Memory B cell (primary cell): ENCODE results near the gene SDK1.

Source experiments
- ATAC-seq: fragments of 150-1000 bp; cut with Tn5 transposase; 2 replicates; pipeline ENCODE4 v1.10.0; 2021; ENCODE audit warnings: low read depth, mild to moderate bottlenecking, moderate library complexity
- DNase-seq, 2 donors: peaks; one replicate each; pipeline ENCODE4 v3.0.0; 2022; ENCODE audit warnings: low spot score in 2 of 2
- H3K27ac Mint-ChIP-seq: one replicate; pipeline ENCODE4 v1.8.0; 2022; ENCODE audit warnings: mild to moderate bottlenecking, moderate library complexity, mixed read lengths
- H3K27me3 Mint-ChIP-seq: one replicate; pipeline ENCODE4 v1.8.0; 2022; ENCODE audit warnings: mixed read lengths
- H3K36me3 Mint-ChIP-seq: one replicate; pipeline ENCODE4 v1.8.0; 2022; ENCODE audit warnings: mild to moderate bottlenecking, mixed read lengths
- H3K4me1 Mint-ChIP-seq: one replicate; pipeline ENCODE4 v1.8.0; 2022; ENCODE audit warnings: mixed read lengths
- H3K4me3 Mint-ChIP-seq: one replicate; pipeline ENCODE4 v1.8.0; 2022; ENCODE audit warnings: mild to moderate bottlenecking, moderate library complexity, mixed read lengths
- H3K9me3 Mint-ChIP-seq: one replicate; pipeline ENCODE4 v1.8.0; 2022; ENCODE audit warnings: mixed read lengths

SDK1 gene

DNA sequence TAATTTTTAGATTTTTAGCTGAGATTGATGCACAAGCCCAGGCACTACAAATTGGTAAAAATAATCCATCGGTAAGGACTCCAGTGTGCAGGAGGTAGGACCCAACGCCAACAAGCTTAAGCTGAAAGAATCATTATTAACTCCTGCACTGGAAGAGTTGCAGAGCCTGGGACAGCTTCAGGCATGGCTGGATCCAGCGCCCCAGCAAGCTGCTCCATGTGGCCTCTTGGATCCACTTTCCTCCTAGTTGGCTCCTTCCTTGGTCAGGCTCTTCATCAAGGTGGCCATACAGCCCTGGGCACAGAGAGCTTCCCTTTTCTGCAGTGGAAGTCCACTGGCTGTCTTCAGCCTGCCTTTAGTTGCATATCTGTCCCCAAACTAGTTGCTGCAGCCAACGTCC is 883.6 kb downstream of the SDK1 start:
- no peaks in the 10 kb centered on the region for H3K36me3 Mint-ChIP-seq
- no peak overlapping the region for H3K27ac Mint-ChIP-seq
- no peak overlapping the region for H3K4me3 Mint-ChIP-seq
- no peak for DNase-seq
- H3K27me3 Mint-ChIP-seq = peaks cover 1% of the 10 kb centered on the region
- H3K9me3 Mint-ChIP-seq = no peaks in the 10 kb centered on the region
- no peak for ATAC-seq
- no peaks in the 10 kb centered on the region for H3K4me1 Mint-ChIP-seq

DNA sequence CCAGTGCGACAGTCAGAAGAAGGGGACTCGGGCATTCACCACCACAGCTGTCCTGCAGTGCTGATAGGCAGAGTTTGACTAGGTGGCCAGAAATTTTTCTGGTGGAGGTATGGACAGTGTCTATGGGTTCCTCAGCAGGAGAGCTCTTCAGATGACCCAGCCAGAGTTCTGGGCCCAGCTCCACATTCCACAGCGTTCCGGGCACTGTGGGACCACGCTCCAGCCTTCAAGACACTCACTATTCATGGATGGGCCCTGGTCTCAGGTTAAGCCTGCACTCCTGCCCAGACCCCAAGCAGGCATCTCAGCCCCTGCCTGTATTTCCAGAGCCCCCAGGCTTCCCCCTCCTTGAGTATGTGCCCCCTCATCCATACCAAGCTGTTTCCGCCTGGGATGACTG is 884.1 kb downstream of the SDK1 start:
- Mint-ChIP-seq H3K27me3 (peaks cover 1% of the 10 kb centered on the region), H3K4me3 (no peak overlapping the region), H3K9me3 (no peaks in the 10 kb centered on the region), H3K4me1 (no peaks in the 10 kb centered on the region), H3K36me3 (no peaks in the 10 kb centered on the region), H3K27ac (no peak overlapping the region)
- DNase-seq (no peak), ATAC-seq (no peak)

DNA sequence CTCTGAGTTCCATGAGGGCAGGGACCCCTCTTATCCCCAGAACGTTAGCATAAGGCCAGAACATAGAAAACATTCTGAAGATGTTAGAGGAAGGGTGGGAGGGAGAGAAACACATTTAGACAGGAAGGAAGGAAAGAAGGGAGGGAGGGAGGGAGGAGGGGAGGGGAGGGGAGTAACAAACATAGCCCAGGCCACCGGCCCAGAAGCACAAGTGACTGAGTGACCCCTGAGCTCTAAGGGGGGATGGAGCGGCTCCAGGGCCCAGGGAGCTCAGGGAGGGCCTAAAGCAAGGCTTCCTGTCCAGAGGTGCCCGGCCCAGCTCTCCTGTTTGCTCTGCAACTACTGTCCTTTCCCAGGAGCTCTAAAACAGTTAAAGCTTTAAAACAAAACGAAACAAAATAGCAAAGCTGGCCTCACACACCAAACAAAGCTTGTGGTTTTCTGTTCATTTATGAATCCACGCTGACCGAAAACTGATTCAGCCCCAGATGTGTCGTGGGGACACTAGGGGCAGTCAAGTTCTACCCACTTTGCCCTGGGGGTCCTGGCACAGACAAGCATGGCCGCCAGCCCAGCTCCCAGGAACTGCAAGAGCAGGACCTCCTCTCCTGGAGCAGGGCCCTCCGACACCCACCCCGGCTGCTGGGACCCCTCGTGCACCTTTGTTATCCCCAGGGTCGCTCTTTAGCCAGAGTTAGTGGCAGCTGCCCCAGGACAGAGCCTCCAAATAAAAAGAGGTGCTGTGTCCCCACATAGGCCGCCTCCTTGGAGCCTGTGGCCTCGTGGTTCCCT is 884.9 kb downstream of the SDK1 start:
- Mint-ChIP-seq H3K4me1 (no peaks in the 10 kb centered on the region), H3K27me3 (peaks cover 1% of the 10 kb centered on the region), H3K9me3 (no peaks in the 10 kb centered on the region), H3K27ac (no peak overlapping the region), H3K4me3 (no peak overlapping the region), H3K36me3 (no peaks in the 10 kb centered on the region)
- no peak for DNase-seq
- no peak for ATAC-seq

DNA sequence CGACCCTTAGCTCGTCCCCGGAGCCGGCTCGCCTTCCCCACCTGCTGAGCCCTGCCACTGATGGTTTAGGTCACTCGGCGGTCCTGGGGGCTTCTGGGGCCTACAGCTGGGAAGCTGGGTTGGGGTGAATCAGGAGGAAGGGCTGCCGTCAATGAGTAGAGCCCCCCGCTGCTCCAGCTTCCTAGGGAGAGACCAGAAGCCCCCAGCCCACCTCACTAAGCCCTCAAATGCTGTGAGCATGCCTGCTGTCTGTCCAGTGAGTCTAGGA is 885.4 kb downstream of the SDK1 start:
- no peak overlapping the region for H3K27ac Mint-ChIP-seq
- DNase-seq (no peak), ATAC-seq (no peak)
- no peaks in the 10 kb centered on the region for H3K36me3 Mint-ChIP-seq
- peaks cover 1% of the 10 kb centered on the region for H3K27me3 Mint-ChIP-seq
- H3K4me1 Mint-ChIP-seq = no peaks in the 10 kb centered on the region
- no peak overlapping the region for H3K4me3 Mint-ChIP-seq
- no peaks in the 10 kb centered on the region for H3K9me3 Mint-ChIP-seq

DNA sequence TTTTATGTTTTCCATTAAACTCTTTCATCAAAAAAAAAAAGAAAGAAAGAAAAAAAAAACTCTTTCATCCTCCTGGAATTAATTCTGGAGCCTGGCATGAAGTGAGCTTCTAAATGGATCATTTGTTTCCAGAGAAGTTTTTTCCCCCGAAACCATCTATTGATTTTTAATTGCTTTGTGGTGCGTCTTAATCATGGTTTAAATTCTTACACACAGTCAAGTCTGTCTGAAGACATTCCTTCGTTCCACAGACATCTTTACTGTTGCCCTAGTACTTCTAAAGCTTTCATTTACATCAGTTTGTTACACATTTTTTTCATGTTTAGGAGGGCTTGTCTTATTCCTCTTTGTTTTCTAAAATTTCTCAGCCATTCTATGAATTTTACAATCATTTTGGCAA is 887.6 kb downstream of the SDK1 start:
- Mint-ChIP-seq H3K9me3 (no peaks in the 10 kb centered on the region), H3K36me3 (no peaks in the 10 kb centered on the region), H3K27ac (no peak overlapping the region), H3K27me3 (peaks cover 1% of the 10 kb centered on the region), H3K4me3 (no peak overlapping the region), H3K4me1 (no peaks in the 10 kb centered on the region)
- DNase-seq (no peak), ATAC-seq (no peak)

DNA sequence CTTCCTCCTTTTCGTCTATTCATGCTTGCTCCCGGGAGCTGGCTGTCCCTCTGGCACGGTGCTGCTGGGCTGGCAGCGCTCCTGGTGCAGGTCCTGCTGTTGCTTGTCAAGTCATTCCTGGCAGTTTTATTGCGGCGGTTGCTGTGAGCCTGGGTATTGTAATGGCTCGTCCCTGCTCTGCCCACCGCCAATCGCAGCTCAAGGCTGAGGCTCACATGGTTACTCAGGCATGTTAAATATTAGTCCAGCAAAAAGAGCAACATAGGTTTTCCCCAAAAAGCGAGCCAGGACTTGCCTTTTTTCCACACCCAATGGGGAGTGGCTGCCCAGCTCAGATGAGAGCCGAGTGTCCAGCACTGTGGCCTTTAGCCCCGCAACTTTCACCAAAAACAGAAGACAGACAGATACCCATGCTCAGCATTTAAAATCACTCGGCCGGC is 888.1 kb downstream of the SDK1 start:
- Mint-ChIP-seq H3K9me3 (no peaks in the 10 kb centered on the region), H3K4me3 (no peak overlapping the region), H3K27ac (no peak overlapping the region), H3K4me1 (no peaks in the 10 kb centered on the region), H3K36me3 (no peaks in the 10 kb centered on the region), H3K27me3 (peaks cover 1% of the 10 kb centered on the region)
- no peak for ATAC-seq
- no peak for DNase-seq

DNA sequence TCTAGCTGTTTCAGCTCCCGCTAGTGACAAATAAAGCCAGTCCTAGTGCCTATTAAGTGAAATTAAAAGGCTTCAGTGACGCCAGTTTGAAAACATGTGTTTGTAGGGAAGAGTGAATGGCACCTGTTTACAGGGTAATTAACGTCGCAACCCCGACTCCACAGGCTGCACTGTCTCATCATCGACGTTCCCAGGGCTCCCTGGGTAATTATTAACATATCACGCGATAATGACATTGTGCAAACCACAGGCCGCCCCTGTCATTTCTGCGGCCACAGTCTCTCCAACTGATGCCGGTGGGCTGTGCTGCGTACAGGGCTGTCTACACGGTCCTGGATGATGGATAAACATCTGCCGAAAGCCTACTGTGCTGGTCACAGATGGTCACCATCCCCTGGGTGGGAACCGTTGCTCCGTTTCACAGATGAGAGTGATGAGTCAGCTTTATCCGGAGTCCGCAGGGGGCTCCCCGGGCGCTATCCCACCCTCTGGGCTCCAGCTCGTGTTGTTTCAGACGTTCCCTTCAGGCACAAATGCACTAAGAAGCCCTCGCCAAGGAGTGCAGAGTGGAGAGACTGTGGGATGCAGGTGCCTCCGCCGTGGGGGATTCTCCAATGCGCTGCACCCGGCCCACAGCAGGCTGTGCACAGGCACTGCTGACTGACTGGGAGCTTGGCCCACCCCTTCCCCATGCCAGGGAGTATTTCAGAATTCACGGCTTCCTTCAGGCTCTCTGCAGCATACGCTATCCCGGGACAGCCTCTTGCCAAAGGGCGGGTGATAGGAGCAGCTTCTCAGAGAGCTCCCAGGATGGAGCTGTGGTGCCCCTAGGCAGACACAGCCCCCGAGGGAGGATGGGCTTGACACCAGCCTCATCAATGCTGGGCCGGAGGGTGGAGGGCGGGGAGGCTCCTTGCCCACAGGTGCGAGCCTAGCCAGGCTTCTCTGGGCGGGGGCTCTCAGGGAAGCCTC is 889.2 kb downstream of the SDK1 start:
- no peaks in the 10 kb centered on the region for H3K9me3 Mint-ChIP-seq
- H3K36me3 Mint-ChIP-seq = no peaks in the 10 kb centered on the region
- no peaks in the 10 kb centered on the region for H3K27me3 Mint-ChIP-seq
- DNase-seq (no peak), ATAC-seq (no peak)
- no peak overlapping the region for H3K4me3 Mint-ChIP-seq
- H3K27ac Mint-ChIP-seq = no peak overlapping the region
- no peaks in the 10 kb centered on the region for H3K4me1 Mint-ChIP-seq

DNA sequence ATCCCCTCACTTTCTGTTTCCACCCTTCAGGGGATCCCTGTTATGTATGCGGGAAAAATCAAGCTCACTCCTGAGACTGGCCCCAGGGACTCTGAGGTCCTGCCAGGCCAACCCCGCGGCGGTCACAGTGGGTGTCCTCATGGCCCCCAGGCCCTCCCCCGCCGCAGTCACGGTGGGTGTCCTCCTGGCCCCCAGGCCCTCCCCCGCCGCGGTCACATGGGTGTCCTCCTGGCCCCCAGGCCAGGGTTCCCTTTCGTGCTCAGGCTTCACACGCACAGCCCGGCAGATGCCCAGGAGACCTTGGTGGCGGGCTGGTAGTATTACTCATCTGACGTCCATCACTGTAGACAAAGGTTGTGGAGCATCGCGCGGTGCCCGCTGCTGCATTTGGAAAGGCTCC is 890.0 kb downstream of the SDK1 start:
- Mint-ChIP-seq H3K27me3 (no peaks in the 10 kb centered on the region), H3K4me3 (no peak overlapping the region), H3K4me1 (no peaks in the 10 kb centered on the region), H3K27ac (no peak overlapping the region), H3K36me3 (no peaks in the 10 kb centered on the region), H3K9me3 (no peaks in the 10 kb centered on the region)
- ATAC-seq (no peak), DNase-seq (no peak)

DNA sequence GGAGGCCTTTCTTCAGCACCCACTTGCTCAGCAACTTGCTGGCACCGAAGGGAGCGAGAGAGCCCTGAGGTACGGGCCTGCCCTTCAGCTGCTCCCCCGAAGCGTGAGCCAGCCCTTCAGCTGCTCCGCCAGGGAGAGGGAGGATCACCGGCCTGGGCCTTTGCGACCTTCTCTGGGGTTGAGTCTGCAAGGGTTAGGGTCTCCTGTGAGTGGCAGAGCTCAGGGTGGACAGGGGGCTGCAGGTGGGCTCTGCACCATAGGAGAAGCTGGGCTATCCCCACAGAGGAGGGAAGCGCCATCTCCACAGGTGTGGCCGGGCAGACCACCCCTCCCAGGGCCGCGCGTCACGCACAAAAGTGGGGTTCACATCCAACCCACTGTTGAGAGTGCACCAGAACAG is 890.5 kb downstream of the SDK1 start:
- Mint-ChIP-seq H3K27me3 (peaks cover 1% of the 10 kb centered on the region), H3K36me3 (no peaks in the 10 kb centered on the region), H3K4me1 (no peaks in the 10 kb centered on the region), H3K9me3 (no peaks in the 10 kb centered on the region), H3K27ac (no peak overlapping the region), H3K4me3 (no peak overlapping the region)
- DNase-seq (no peak), ATAC-seq (no peak)

DNA sequence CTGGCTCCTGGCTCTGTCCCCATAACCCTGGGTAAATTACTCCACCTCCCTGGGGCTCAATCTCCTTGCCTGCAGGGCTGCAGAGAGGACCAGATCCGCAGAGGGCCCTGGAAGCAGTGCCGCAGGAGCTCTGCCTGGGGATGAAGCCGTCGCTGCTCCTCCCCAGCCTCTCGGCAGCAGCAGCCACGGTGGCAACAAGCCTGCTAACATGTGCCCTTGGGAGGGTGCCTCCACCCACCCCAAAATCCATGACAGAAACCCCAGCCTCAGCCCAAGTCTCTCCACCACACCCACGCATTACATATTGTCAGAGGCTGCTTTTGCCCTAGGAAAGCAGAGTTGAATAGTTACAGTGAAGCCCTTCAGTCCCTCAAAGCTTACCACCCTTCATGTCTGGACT is 894.6 kb downstream of the SDK1 start:
- no peaks in the 10 kb centered on the region for H3K36me3 Mint-ChIP-seq
- DNase-seq (no peak), ATAC-seq (no peak)
- H3K9me3 Mint-ChIP-seq = no peaks in the 10 kb centered on the region
- no peak overlapping the region for H3K27ac Mint-ChIP-seq
- no peaks in the 10 kb centered on the region for H3K4me1 Mint-ChIP-seq
- no peak overlapping the region for H3K4me3 Mint-ChIP-seq
- peaks cover 1% of the 10 kb centered on the region for H3K27me3 Mint-ChIP-seq

DNA sequence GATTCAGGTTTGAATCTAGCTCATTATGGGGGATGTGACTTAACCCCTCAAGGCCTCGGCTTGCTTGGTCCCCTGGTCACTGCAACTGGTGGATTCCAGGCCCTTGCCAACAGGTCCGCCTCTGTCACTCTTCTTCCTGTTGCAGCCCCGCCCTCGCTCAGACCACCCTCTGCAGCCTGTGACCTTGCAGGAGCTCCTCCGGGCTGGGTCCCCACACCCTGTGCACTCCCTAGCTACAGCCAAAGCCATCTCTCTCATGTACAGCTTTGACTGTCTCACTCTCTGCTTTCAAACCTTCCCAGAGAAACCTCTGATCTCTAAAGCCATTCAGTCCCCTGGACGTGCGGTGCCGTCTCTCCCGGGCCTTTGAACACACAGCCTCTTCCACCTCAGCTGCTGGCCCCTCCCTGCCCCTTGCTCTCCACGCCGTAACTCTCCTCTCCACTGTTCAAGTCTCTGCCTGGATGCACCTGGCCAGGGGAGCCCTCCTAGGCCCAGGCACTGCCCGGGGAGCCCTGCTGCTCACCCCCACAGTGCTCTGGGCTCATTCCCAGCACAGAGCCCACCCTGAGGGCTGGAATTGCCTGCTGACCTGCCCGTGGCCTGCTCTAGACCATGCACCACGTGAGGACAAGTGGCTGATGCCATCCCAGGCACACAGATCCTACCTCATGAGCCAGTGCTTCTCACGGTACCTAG is 895.2 kb downstream of the SDK1 start:
- Mint-ChIP-seq H3K4me3 (no peak overlapping the region), H3K4me1 (no peaks in the 10 kb centered on the region), H3K36me3 (no peaks in the 10 kb centered on the region), H3K27ac (no peak overlapping the region), H3K9me3 (no peaks in the 10 kb centered on the region), H3K27me3 (peaks cover 1% of the 10 kb centered on the region)
- DNase-seq (no peak), ATAC-seq (no peak)

DNA sequence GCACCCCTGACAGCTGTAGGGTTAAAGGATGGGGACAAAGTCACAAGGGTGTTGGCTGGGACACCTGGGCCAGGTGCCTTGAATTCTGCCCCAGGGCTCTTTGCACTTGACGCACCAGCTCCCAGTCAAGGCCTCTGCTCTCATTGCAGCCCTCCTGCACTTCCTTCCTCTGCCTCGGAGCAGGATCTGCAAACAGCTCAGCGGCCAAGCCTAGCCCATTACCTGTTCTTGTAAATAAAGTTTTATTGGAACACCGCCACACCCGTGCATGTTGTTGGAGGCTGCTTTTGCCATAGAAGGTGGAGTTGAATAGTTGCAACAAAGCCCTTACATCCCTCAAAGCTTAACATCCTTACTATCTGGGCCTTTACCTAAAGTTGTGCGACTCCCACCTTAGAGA is 897.2 kb downstream of the SDK1 start:
- Mint-ChIP-seq H3K27ac (no peak overlapping the region), H3K4me1 (no peaks in the 10 kb centered on the region), H3K9me3 (no peaks in the 10 kb centered on the region), H3K36me3 (no peaks in the 10 kb centered on the region), H3K4me3 (no peak overlapping the region), H3K27me3 (peaks cover 1% of the 10 kb centered on the region)
- ATAC-seq (no peak), DNase-seq (no peak)

DNA sequence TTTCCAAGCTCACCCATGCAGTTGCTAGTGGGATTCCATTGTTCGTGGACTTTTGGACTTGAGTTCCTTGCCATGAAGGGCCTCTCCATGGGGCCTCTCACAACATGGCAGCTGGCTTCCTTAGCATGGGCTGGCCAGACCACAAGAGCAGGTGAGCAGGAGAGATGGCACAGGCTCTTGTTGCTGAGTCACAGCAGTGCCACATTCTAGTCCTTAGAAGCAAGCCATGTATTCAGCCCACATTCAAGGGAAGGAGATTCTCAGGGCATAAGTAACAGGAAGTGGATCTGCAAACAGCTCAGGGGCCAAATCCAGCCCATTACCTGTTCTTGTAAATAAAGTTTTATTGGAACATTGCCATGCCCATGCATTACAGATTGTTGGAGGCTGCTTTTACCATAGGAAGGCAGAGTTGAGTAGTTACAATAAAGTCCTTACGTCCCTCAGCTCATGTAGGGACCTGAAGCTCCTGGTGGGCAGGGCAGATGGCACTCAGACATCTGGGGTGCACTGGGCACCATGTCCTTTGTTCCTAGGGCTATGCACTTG is 899.6 kb downstream of the SDK1 start:
- Mint-ChIP-seq H3K27me3 (peaks cover 1% of the 10 kb centered on the region), H3K4me1 (no peaks in the 10 kb centered on the region), H3K36me3 (no peaks in the 10 kb centered on the region), H3K27ac (no peak overlapping the region), H3K4me3 (no peak overlapping the region), H3K9me3 (no peaks in the 10 kb centered on the region)
- DNase-seq (no peak), ATAC-seq (no peak)

DNA sequence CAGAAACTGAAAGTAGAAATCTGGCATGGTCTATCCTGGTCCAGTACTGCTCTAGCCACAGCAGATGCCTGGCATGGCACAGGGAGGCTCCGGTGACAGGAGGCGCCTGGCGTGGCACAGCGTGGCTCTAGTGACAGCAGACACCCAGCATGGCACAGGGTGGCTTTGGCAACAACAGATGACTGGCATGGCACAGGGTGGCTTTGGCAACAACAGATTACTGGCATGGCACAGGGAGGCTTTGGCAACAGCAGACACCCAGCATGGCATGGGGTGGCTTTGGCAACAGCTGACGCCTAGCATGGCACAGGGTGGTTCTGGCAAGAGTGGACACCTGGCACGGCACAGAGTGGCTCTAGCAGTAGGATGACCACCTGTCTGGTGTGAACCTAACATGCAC is 900.5 kb downstream of the SDK1 start:
- H3K36me3 Mint-ChIP-seq = no peaks in the 10 kb centered on the region
- H3K4me1 Mint-ChIP-seq = no peaks in the 10 kb centered on the region
- H3K4me3 Mint-ChIP-seq = no peak overlapping the region
- H3K27ac Mint-ChIP-seq = no peak overlapping the region
- no peak for ATAC-seq
- DNase-seq = no peak
- no peaks in the 10 kb centered on the region for H3K27me3 Mint-ChIP-seq
- no peaks in the 10 kb centered on the region for H3K9me3 Mint-ChIP-seq
